NCI-H82 (cell line): Measurements from ENCODE around the gene PALLD.
A peak's percentile ranks its signal among the peaks of the same experiment; 100 is the strongest.

Experiments
- DNase-seq: peaks from one replicate; lab custom pipeline; 2025; lab: John Stamatoyannopoulos, UW

Gene PALLD

GRCh38 chr4:168623011-168623410 is 126.2 kb downstream of the PALLD start:
- DNase-seq, result no peak

- no peak for DNase-seq
Measured at GRCh38 chr4:168623484-168623883, 126.6 kb downstream of the PALLD start.

- no peak for DNase-seq
Measured at GRCh38 chr4:168628251-168628650, 131.4 kb downstream of the PALLD start.

- no peak for DNase-seq
Measured at GRCh38 chr4:168629566-168629965, 132.7 kb downstream of the PALLD start.

- DNase-seq, result no peak
Measured at GRCh38 chr4:168630445-168631187, 133.8 kb downstream of the PALLD start.

GRCh38 chr4:168631241-168632162 is 134.7 kb downstream of the PALLD start:
- peak; percentile 52 for DNase-seq

GRCh38 chr4:168632301-168632725 is 135.5 kb downstream of the PALLD start:
- no peak for DNase-seq

GRCh38 chr4:168633064-168633463 is 136.2 kb downstream of the PALLD start:
- DNase-seq, result no peak

GRCh38 chr4:168633496-168633895 is 136.6 kb downstream of the PALLD start:
- no peak for DNase-seq

- no peak for DNase-seq
Measured at GRCh38 chr4:168634276-168634802, 137.5 kb downstream of the PALLD start.

GRCh38 chr4:168636040-168636439 is 139.2 kb downstream of the PALLD start:
- no peak for DNase-seq

GRCh38 chr4:168636506-168637196 is 139.8 kb downstream of the PALLD start:
- no peak for DNase-seq

GRCh38 chr4:168637872-168638756 is 141.3 kb downstream of the PALLD start:
- DNase-seq, result no peak

GRCh38 chr4:168639914-168640313 is 143.1 kb downstream of the PALLD start:
- DNase-seq, result no peak

GRCh38 chr4:168641811-168642140 is 144.9 kb downstream of the PALLD start:
- DNase-seq, result no peak

- no peak for DNase-seq
Measured at GRCh38 chr4:168642591-168642990, 145.7 kb downstream of the PALLD start.

- no peak for DNase-seq
Measured at GRCh38 chr4:168643111-168643795, 146.4 kb downstream of the PALLD start.

- DNase-seq, result no peak
Measured at GRCh38 chr4:168643796-168644159, 146.9 kb downstream of the PALLD start.

GRCh38 chr4:168646001-168646768 is 149.3 kb downstream of the PALLD start:
- DNase-seq, result peak; percentile 32
